Vagina (tissue), 2 donors: ENCODE data around the gene TOP3A. TPM values are rescaled to one million over a fixed set of nuclear protein-coding genes. Genes with fewer than 3 reads are reported as not detected.

Experiments
- DNase-seq, 2 donors: peaks; one replicate each; pipeline ENCODE4 v3.0.0-alpha.2; 2017; ENCODE audit errors: extremely low spot score in 2 of 2
- H3K27ac ChIP-seq: fragments of 200-600 bp; sonication (generic); one replicate; pipeline ENCODE4 v1.5.1; 2019
- H3K27me3 ChIP-seq: fragments of 200-600 bp; sonication (generic); one replicate; pipeline ENCODE4 v1.5.1; 2019
- H3K36me3 ChIP-seq, 2 donors: fragments of 200-600 bp; sonication (generic); one replicate each; pipeline ENCODE4 v1.5.1; 2017 to 2019
- H3K4me1 ChIP-seq: fragments of 200-600 bp; sonication (generic); one replicate; pipeline ENCODE4 v1.5.1; 2019
- H3K4me3 ChIP-seq, 2 donors: fragments of 200-600 bp; sonication (generic); 1 replicate in 1 of 2; 2 replicates in 1 of 2; pipeline ENCODE4 v1.5.1; 2016 to 2019
- H3K9me3 ChIP-seq: fragments of 200-600 bp; sonication (generic); one replicate; pipeline ENCODE4 v1.5.1; 2019
- POLR2A ChIP-seq, 2 donors: fragments of 450-650 bp; IDR thresholded peaks; one replicate each; pipeline ENCODE4 v1.6.1; 2017; ENCODE audit warnings: antibody characterized with exemption in 2 of 2, mild to moderate bottlenecking in 2 of 2, moderate library complexity in 2 of 2
- POLR2AphosphoS5 ChIP-seq, 2 donors: sonication (generic); formaldehyde crosslinking; IDR thresholded peaks; one replicate each; pipeline ENCODE4 v1.9.0; 2017; ENCODE audit warnings: antibody characterized with exemption in 2 of 2, mild to moderate bottlenecking in 2 of 2, low read depth in 1 of 2; ENCODE audit not compliant: insufficient read depth in 1 of 2
- intact Hi-C: fragments of 100-400 bp; cut with DNase I; formaldehyde crosslinking; loops from one replicate; pipeline ENCODE4 v1.15.1; 2023
- total RNA-seq: library from RNA; depleted of rRNA; stranded (reverse); fragments of >200 nt; gene quantifications from one replicate; pipeline ENCODE4 v1.2.3, GENCODE V29; 2016
- TF ChIP-seq, protein P1 (sequence below), 3 experiments: fragments of 450-650 bp in 2 of 3; fragments of 200-600 bp in 1 of 3; sonication (generic) in 1 of 3; IDR thresholded peaks; one replicate each; pipeline ENCODE4 v1.5.1; 2017 to 2019; ENCODE audit warnings: antibody characterized with exemption in 3 of 3, mild to moderate bottlenecking in 2 of 3, moderate library complexity in 2 of 3

Gene TOP3A, protein sequence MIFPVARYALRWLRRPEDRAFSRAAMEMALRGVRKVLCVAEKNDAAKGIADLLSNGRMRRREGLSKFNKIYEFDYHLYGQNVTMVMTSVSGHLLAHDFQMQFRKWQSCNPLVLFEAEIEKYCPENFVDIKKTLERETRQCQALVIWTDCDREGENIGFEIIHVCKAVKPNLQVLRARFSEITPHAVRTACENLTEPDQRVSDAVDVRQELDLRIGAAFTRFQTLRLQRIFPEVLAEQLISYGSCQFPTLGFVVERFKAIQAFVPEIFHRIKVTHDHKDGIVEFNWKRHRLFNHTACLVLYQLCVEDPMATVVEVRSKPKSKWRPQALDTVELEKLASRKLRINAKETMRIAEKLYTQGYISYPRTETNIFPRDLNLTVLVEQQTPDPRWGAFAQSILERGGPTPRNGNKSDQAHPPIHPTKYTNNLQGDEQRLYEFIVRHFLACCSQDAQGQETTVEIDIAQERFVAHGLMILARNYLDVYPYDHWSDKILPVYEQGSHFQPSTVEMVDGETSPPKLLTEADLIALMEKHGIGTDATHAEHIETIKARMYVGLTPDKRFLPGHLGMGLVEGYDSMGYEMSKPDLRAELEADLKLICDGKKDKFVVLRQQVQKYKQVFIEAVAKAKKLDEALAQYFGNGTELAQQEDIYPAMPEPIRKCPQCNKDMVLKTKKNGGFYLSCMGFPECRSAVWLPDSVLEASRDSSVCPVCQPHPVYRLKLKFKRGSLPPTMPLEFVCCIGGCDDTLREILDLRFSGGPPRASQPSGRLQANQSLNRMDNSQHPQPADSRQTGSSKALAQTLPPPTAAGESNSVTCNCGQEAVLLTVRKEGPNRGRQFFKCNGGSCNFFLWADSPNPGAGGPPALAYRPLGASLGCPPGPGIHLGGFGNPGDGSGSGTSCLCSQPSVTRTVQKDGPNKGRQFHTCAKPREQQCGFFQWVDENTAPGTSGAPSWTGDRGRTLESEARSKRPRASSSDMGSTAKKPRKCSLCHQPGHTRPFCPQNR
- total RNA-seq, result 15.5 TPM

DNA sequence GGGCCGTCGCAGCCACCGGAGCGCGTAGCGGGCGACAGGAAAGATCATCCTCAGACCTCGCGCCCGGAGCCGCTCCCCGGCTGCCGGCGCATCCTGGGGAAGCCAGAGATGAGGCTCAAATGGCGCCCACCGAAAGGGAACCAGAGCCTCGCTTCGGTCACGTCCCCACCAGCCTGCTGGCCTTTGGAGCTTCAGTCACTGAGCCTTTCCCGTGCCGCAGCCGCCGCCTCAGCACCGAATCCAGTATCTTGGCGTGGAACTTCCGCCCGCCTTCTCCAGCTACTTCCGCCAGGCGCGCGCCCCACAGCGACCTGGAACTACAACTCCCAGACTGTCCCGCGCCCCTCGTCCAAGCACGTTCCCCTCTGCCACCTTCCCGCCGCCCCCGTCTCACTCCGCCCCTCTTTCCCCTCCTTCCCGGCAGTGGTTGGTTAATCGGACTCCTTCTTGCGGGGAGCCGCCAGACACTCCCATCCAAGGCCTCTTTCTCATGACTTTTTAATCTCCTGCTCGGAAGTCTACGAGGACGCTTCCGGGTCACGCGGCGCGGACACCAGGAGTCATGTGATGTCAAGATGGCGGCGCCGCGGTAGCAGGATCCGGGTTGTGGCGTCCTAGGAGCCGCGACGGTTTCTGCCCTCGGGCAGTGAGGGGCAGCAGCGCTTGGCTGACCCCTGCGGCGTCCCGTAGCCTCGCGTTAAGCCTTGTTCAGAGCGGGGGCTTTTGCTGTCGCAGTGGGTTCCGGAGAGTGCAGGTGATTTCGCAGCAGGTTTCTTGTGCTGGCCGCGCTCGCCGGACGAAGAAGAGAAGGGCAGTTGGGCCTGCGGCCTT is at the start of gene TOP3A, which contains the start of gene SMCR8:
TSS of gene TOP3A (minus strand) at position 264 of the 831 bp plus-strand sequence. CDS start at position 48, 216 bp downstream.
TSS of gene SMCR8 (plus strand) at position 563 of the 831 bp plus-strand sequence. CDS start 497 bp downstream, outside the sequence.
- Histone ChIP-seq H3K4me1 (peaks cover 75% of the 10 kb centered on the region), H3K27me3 (no peaks in the 10 kb centered on the region), H3K27ac (peak within 1 kb of the TSS; percentile 91), H3K36me3 (peaks cover 0 to 15% of the 10 kb centered on the region in 2 donors), H3K9me3 (no peaks in the 10 kb centered on the region), H3K4me3 (peak within 1 kb of the TSS; percentile 83 to 87)
- TF ChIP-seq POLR2AphosphoS5 (IDR thresholded peaks at IDR 0.05; ENCODE audit: insufficient read depth in 1 of 2, low read depth in 1 of 2) (peak; percentile 95 to 97), POLR2A (IDR thresholded peaks at IDR 0.05) (peak in 1 of 2 donors; percentile 41)
- TF ChIP-seq, protein P1, sequence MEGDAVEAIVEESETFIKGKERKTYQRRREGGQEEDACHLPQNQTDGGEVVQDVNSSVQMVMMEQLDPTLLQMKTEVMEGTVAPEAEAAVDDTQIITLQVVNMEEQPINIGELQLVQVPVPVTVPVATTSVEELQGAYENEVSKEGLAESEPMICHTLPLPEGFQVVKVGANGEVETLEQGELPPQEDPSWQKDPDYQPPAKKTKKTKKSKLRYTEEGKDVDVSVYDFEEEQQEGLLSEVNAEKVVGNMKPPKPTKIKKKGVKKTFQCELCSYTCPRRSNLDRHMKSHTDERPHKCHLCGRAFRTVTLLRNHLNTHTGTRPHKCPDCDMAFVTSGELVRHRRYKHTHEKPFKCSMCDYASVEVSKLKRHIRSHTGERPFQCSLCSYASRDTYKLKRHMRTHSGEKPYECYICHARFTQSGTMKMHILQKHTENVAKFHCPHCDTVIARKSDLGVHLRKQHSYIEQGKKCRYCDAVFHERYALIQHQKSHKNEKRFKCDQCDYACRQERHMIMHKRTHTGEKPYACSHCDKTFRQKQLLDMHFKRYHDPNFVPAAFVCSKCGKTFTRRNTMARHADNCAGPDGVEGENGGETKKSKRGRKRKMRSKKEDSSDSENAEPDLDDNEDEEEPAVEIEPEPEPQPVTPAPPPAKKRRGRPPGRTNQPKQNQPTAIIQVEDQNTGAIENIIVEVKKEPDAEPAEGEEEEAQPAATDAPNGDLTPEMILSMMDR (IDR thresholded peaks at IDR 0.05), result peak in 1 of 3 experiments; percentile 11
- DNase-seq, result peak; percentile 99 to 100
- intact Hi-C loops, result no loop called here

DNA sequence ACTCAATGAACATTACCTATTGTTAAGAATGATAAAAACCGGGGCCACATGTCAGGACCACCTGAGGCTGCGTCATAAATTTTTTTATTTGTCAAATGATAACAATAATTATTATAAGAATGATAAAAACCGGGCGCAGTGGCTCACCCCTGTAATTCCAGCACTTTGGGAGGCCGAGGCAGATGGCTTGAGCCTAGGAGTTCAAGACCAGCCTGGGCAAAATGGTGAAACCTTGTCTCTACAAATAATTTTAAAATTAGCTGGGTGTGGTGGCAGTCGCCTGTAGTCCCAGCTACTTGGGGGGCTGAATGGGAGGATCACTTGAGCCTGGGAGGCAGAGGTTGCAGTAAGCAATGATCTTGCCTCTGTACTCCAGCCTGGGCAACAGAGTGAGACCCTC is 49.4 kb upstream of the TOP3A start:
- Histone ChIP-seq H3K9me3 (no peaks in the 10 kb centered on the region), H3K27me3 (no peaks in the 10 kb centered on the region), H3K36me3 (peaks cover 0 to 7% of the 10 kb centered on the region in 2 donors), H3K4me3 (no peak overlapping the region), H3K27ac (no peak overlapping the region), H3K4me1 (peaks cover 22% of the 10 kb centered on the region)
- intact Hi-C loops, result no loop called here
- DNase-seq, result no peak
- no peak for TF ChIP-seq POLR2AphosphoS5 (IDR thresholded peaks at IDR 0.05; ENCODE audit: insufficient read depth in 1 of 2, low read depth in 1 of 2)
- TF ChIP-seq POLR2A (IDR thresholded peaks at IDR 0.05), result no peak
- TF ChIP-seq, protein P1 (IDR thresholded peaks at IDR 0.05), result no peak

DNA sequence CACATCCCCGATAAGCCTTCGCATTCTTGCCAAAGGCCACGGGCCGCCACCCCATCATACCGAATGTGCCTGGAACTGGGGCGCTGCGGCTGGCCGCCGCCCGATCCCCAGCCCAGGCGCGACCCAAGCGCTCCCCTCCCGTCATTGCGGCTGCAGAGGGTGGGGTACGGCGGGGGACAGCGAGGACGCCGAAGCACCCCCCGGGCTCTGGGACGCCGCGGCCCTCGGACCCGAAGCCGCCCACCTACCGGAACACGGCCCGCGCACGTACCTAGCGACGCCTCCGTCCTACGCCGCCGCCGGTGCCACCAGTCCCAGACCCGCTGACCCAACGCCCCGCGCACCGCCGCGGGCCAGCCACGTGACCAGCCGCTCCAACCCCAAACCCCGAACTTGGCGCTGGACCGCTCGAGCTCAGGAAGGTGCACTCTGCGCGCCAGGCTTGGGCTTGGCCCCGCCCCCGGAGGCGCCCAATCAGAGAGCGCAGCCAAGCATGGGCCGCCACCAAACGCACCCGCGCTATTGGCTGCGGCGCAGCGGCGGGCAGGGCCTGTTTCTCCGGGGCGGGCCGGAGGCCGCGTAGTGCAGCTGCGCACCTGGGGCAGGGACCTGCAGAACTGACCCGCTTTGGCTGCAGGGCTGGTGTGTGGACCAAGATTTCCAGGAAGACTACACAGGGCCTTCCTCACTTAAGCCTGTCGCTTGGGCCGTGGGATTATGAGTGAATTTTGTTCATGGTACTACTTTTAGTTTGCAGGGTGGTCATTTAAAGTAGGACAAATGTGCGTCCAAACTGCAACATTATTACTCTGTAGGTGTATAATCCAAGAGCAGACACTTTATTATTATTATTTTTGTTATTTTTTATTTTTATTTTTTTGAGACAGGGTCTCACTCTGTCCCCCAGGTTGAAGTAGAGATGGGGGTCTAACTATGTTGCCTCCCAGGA is 48.6 kb upstream of the TOP3A start, which contains the start of gene SHMT1:
TSS of gene SHMT1 (minus strand) at position 450 of the 949 bp plus-strand sequence. CDS start 7,569 bp downstream, outside the sequence.
- intact Hi-C loops, result no loop called here
- Histone ChIP-seq H3K4me1 (peaks cover 22% of the 10 kb centered on the region), H3K27ac (peak within 1 kb of the TSS; percentile 89), H3K9me3 (no peaks in the 10 kb centered on the region), H3K36me3 (peaks cover 0 to 7% of the 10 kb centered on the region in 2 donors), H3K4me3 (peak within 1 kb of the TSS; percentile 80 to 87), H3K27me3 (no peaks in the 10 kb centered on the region)
- TF ChIP-seq POLR2A (IDR thresholded peaks at IDR 0.05) (peak in 1 of 2 donors; percentile 47), POLR2AphosphoS5 (IDR thresholded peaks at IDR 0.05; ENCODE audit: insufficient read depth in 1 of 2, low read depth in 1 of 2) (peak; percentile 75 to 81)
- TF ChIP-seq, protein P1 (IDR thresholded peaks at IDR 0.05), result no peak
- DNase-seq, result peak in 1 of 2 donors; percentile 94
